ENCODE results near the gene SPDYE3.
"Not testable (repeated sequence)": the region's sequence is repeated elsewhere in the genome, so short reads cannot be mapped to it uniquely, and the experiment has no call there.

SPDYE3 gene, protein sequence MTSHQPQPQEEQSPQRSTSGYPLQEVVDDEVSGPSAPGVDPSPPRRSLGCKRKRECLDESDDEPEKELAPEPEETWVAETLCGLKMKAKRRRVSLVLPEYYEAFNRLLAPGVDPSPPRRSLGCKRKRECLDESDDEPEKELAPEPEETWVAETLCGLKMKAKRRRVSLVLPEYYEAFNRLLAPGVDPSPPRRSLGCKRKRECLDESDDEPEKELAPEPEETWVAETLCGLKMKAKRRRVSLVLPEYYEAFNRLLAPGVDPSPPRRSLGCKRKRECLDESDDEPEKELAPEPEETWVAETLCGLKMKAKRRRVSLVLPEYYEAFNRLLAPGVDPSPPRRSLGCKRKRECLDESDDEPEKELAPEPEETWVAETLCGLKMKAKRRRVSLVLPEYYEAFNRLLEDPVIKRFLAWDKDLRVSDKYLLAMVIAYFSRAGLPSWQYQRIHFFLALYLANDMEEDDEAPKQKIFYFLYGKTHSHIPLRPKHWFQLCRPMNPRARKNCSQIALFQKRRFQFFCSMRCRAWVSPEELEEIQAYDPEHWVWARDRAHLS

DNA sequence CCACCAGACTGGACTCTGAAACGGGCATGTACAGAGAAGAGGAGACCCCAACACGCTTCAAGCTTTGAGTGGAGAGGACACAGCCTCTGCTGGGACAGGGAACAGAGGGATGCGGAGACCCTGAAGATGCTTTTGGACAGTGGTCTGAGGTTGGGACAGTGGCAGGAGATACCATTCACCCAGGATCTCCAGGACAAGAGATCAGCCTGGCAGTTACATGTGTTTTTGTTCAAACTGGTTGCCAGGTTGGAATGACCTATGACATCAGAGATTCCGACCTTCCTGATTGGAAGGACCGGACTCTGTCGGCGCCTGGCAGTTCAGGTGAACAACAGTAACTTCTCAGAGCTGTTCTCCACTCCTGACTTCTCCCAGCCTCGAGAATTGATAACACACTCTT lies at the start of gene SPDYE3:
Gene SPDYE3 (plus strand): TSS at position 301 of the 400 bp plus-strand sequence. CDS start 184 bp downstream, outside the sequence.
- DNase-seq (ENCODE audit: low read depth in 2 of 2) = not testable (repeated sequence)

DNA sequence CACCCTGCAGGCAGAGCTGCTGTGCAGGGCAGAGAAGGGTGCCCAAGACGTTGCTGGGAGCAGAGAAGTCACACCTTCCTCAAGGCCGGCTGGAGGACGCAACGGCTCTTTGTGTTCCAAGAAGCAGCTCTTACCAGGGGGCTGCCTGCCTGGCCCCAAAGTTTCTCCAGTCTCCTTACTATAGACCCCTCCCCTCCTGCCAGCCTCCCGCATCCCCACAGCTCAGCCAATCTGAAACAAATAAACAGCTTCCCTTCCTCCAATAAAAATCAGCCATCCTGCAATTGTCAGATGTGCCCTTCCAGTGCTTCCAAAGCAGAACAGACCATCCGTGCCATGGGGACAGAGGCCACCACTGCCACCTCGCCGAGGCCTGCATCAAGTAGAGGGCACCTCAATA lies 47.5 kb upstream of the SPDYE3 start:
- DNase-seq (ENCODE audit: low read depth in 2 of 2) = not testable (repeated sequence)

DNA sequence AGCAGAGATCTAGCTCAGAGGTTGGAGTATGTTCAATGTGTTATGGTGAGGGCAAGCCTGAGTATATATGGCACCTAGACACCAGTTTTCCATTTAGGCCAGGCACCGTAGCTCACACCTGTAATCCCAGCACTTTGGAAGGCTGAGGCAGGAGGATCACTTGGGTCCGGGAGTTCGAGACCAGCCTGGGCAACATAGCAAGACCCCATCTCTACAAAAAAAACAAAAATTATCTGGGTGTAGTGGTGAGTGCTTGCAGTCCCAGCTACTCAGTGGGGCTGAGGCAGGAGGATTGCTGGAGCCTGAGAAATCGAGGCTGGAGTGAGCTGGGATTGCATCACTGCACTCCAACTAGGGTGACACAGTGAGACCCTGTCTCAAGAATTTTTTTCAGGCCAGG lies 44.6 kb upstream of the SPDYE3 start:
- DNase-seq (ENCODE audit: low read depth in 2 of 2) = not testable (repeated sequence)

DNA sequence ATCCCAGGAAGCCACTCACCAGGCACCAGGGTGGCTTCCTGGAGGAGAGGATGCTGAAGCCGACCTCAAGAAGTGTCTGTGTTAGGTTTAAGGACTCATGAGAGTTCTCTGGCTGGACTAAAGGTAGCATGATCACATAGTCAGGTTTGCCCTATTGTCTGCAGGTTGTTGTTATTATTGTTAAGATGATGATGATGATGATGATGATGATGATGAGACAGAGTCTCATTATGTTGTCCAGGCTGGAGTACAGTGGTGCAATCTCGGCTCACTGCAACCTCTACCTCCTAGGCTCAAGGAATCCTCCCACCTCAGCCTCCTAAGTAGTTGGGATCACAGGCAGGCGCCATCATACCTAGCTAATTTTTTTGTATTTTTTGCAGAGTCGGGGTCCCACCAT lies 43.3 kb upstream of the SPDYE3 start:
- DNase-seq (ENCODE audit: low read depth in 2 of 2) = not testable (repeated sequence)

DNA sequence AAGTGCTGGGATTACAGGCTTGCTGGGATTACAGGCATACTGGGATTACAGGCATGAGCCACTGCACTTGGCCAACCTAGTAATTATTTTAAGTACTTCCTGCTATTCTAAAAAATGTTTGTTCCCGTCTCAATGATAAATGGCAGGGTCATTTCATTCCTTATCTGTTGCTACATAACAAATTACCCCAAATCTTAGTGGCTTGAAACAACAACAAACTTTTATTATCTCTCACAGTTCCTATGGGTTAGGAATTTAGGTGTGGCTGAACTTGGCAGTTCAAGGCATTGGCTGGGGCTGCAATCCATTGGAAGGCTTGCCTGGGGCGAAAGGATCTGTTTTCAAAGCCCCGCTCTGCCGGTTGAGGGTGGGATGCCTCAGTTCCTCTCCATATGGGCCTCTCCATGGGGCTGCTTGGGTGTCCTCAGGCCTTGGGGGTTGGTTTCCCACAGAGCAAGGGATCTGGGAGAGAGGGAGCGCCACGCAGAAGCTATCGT lies 42.8 kb upstream of the SPDYE3 start:
- not testable (repeated sequence) for DNase-seq (ENCODE audit: low read depth in 2 of 2)

DNA sequence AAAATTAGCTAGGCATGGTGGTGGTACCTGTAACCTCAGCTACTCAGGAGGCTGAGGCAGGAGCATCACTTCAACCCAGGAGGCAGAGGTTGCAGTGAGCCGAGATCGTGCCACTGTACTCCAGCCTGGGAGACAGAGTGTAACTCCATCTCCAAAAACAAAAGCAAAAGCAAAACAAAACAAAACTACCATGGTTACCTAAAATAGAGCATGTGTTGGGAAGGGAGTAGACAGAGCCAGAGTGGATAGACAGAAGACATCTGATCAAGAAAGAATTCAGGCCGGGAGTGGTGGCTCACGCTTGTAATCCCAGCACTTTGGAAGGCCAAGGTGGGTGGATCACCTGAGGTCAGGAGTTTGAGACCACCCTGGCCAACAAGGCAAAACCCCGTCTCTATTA lies 41.7 kb upstream of the SPDYE3 start:
- DNase-seq (ENCODE audit: low read depth in 2 of 2) = not testable (repeated sequence)

DNA sequence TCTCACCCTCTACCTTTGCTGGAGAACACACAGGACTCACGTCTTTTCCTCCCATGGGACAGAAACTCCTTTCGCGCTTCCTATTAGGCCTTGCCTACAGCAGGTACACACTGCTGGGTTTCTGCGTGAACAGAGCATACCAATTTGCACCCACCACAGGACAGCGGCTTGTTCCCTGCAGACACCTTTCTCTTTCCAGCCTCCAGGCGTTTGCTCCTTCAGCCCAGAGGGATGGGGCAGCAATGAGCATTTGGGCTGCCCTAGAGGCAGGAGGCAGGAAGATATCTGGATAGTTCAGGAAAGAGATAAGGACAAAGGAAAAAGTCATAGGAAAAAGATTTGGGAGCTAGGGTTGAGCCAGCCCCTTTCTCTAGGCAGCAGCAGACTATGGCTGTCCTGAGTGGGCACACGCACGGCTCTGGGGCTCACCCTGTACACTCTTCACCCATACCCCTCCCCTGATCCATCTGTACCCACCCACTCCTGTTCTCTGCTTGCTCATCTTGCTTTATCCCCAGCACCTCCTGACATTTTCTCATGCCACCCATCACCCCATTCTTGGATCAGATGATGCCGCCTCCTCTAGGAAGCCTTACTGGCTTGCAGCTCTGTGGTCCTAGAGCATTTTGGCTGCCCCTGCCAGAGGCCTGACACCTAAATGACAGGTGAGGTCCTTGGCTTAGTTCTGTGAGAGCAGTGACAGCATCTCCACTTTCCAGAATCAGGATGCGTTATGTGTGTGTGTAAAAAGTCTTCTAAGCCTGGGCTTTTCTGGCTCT lies 40.7 kb upstream of the SPDYE3 start:
- DNase-seq (ENCODE audit: low read depth in 2 of 2) = no peak

DNA sequence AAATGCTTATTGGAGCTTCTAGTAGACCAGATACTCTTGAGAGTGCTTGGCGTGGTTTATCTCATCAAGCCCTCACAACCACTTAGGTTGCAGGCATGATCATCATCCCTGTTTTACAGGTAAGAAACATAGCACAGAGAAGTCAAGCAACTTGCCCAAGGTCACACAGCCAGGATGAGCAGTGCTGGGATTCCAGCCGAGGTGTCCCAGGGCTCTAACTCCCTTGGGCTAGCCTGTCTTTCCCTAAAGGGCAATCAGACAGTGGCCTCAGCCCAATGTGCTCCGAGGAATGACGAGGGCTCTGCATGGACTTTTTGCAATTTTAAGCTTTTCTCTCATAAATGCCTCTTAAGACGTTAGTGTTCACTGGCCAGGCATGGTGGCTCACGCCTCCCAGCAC lies 39.9 kb upstream of the SPDYE3 start:
- no peak for DNase-seq (ENCODE audit: low read depth in 2 of 2)

DNA sequence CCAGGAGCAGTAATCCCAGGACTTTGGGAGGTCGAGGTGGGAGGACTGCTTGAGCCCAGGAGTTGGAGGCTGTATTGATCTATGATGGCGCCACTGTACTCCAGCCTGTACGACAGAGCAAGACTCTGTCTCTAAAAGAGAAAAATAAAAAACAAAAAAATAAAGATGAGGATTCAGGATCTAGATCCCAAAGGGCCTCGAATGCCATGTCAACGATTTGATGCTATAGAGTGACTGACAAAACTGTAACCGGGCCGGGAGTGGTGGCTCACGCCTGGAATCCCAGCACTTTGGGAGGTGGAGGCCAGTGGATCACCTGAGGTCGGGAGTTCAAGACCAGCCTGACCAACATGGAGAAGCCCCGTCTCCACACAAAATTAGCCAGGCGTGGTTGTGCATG lies 38.6 kb upstream of the SPDYE3 start:
- not testable (repeated sequence) for DNase-seq (ENCODE audit: low read depth in 2 of 2)

DNA sequence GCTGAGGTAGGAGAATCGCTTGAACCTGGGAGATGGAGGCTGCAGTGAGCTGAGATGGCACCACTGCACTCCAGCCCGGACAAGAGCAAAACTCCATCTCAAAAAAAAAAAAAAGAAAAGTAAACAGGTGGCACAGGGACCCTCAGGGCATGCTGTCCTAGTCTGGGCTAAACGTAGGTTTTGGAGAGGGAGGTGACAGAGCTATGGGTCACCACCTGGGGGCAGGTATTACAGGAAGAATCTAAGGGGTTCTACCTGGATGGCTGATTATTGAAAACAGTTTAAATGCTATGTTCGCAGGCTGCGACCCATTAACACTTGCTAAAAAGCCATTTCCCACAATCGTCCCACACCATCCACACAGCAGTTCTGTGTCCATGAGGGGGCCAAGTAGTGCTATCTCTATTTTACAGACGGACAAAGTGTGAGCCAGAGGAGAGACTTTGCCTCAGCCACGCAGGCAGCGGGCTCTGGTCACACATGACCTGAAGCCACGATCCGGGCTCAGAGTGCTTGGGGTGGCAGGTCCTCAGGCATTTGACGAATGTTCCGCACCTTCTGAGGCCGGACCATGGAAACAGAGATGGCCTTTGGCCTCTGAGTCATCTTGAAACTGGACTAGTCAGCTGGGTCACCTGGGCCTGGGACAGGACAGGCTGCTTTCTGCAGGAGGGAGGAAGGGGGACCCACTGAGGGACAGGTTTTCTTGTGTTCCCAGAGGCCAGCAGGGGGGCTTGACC lies 38.0 kb upstream of the SPDYE3 start:
- DNase-seq (ENCODE audit: low read depth in 2 of 2) = not testable (repeated sequence)

DNA sequence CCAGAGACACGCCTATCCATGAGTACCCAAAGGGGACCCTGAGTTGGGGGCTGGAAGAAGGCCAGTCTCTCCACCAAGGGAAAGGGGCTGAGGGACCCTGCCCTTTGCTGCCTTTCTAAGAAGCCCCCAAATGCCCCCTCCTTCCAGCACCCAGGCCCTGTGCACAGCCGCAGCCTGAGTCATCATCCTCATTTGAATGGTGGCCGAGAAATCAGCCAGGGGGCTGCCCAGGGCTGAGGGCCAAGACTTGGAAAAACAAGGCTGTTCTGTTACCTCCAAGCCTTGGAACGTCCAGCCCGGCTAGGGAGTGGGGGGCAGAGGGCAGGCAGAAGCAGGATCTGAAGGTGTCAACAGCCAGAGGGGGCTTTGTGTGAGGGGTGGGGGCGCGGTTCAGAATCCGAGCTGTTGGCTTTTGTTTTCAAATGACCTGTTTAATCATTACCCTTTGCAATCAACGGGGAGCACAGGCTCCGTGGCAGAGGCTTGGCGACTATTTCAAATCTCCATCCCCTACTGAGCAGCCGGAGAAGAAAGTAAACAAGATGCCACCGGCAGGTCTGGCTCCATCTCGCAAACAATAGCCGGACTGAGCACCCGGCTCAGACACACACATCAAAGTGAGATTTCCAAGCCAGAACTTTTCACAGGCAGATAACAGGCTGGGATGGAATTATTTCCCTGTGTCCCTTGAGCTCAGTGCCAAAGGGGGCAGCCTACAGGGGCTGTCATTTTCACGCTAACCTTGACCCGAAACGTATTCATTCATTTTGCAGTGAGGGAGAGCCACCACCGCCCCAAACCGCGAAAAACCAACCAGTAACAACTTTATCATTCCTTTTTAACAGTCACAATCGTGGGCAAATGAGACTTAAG lies 37.2 kb upstream of the SPDYE3 start:
- DNase-seq (ENCODE audit: low read depth in 2 of 2) = not testable (repeated sequence)

DNA sequence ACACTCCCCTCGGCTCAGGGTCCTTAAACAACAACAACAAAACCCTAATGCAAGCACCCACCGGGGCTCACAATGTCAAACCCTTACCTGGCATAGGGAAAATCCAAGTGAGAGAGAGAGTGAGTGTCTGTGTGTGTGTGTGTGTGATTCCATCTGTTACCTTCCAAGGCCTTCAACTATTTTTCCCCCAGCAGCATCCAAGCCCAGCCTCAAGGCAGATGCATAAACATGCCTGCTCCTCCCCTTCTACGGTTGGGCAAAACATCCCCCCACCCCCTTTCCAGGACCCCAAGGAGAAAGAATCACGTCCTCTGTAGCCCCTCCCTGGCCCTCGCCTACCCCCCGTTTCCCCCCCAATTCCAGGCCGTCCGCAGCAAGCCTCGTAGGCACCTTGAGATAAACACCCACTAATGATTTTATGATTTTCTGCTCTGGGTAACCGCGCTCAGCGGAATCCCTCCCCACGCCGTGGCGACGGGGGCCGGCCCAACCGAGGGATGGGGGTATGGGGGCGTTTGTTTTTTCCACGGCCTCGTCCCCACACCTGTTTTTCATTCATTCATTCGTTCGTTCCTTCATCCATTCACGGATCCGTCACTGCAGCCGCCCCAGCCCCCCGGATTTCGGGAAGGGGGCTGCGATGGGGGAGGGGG lies 36.4 kb upstream of the SPDYE3 start:
- peak in 1 of 2 donors; percentile 15 for DNase-seq (ENCODE audit: low read depth in 2 of 2)

DNA sequence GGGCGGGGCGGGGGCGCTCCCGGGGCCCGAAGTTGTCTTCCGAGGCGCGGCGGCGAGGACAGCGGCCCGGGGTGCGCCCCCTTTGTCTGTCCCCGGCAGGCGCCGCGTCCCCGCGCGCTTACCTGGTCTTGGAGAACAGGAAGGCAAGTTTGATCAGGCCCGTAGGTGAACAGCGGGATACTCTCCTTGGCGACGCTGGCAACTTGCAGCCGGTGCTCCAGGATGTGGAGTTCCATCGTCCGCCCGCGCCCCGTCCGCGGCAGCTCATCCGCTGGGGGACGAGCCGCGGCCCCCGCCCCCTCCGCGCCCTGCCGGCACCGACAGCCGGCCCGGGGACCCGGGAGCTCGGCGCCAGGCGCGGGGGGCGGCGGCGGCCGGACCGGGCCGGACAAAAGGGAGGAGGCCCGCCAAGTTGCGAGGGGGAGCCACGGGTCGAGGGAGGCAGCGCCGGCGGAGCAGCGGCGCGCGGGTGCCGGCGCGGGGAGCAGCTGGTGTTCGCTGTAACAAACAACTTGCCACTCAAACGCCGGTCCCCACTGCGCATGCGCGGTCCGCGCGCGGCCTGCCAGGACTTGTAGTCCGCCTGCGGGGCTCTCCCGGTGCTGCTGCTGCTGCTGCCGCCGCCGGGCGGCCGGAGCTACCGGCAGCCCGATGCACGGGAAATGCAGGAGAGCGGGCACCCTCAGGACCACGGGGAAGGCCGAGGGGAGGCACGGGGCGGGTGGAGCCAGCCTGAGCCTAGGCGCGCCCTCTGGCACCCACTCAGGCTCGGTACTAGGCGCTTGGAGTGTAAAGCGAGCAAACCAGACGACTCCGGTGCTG lies 35.6 kb upstream of the SPDYE3 start:
- peak; percentile 98 for DNase-seq (ENCODE audit: low read depth in 2 of 2)

DNA sequence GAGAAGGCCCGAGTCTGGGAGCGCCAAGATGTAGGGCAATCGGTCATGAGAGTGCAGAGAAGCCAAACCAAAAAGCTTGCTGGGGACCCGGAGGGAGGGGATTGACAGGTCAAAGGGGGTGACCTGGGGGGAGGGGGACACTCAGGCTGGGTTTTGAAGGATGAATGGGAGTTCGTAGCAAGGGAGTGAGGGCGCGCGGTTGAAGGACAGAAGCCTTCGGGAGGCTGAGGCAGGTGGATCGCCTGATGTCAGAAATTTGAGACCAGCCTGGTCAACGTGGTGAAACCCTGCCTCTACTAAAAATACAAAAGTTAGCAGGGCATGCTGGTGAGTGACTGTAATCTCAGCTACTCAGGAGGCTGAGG lies 35.0 kb upstream of the SPDYE3 start:
- DNase-seq (ENCODE audit: low read depth in 2 of 2) = not testable (repeated sequence)

DNA sequence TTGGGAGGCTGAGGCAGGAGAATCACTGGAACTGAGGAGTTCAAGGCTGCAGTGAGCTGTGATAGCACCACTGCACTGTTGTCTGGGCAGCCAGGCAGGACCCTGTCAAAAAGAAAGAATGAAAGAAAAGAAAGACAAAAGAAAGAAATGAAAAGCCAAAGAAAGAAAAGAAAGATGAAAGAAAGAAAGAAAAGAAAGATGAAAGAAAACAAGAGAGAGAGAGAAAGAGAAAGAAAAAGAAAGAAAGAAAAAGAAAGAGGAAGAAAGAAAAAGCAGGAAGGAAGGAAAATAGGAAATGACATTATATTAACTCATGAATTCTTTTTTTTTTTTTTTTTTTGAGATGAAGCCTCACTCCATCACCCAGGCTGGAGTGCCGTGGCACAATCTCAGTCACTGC lies 32.4 kb upstream of the SPDYE3 start:
- no peak for DNase-seq (ENCODE audit: low read depth in 2 of 2)

DNA sequence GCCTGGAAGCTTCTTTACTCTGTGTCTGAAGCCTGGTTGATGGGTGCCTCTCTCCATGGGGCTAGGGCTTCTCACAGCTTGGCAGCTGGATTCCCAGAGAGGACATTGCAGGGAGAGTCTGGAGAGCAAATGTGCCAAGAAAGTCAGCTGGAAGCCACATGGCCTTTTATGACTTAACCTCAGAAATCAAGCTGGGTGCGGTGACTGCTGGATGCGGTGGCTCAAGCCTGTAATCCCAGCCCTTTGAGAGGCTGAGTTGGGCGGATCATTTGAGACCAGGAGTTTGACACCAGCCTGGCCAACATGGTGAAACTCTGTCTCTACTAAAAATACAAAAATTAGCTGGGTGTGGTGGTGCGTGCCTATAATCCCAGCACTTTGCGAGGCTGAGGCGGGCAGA lies 31.4 kb upstream of the SPDYE3 start:
- DNase-seq (ENCODE audit: low read depth in 2 of 2) = not testable (repeated sequence)

DNA sequence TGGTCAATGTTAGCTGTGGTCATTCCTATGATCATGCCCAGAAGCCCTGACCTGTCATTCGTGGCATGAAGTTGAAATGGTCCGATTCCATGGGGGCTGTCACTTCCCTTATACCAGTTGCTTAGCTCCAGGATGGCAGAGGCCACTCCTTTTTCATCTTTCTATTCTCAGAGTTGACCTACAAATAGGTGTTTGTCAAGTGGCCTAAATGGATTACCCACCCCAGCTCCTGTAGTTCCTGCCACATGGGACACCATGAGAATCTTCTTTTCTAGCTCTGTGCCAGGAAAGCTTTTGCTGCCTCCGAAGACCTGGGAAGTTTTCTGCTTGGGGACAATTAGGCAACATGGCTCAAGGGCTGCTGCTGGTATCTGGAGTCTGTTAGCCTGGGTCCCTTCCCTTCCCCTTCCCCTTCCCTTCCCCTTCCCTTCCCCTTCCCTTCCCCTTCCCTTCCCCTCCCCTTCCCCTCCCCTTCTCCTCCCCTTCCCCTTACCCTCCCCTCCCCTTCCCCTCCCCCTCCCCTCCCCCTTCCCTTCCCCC lies 25.4 kb upstream of the SPDYE3 start:
- DNase-seq (ENCODE audit: low read depth in 2 of 2) = not testable (repeated sequence)

DNA sequence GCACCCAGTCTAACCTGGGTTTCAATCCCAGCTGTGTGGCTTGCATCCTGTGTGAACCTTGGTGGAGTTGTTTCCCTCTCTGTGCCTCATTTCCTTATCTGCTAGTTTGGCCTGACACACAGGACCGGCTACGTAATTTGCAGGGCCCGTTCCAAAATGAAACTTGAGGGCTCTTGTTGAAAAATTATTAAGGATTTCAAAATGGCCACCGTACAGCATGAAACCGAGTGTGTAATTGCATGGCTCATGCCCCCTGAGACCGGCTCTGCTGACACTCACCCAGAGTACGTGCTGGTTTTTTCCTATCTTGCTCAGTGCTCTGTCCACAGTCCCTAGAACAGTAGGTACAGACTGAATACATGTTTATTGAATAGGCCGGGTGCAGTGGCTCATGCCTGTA lies 24.4 kb upstream of the SPDYE3 start:
- not testable (repeated sequence) for DNase-seq (ENCODE audit: low read depth in 2 of 2)
